Caco-2 (cell line): Measurements from ENCODE around the gene GPC5. TPM values are rescaled to one million over a fixed set of nuclear protein-coding genes. Genes with fewer than 3 reads are reported as not detected.

Experiments used
- BruUV-seq: library from RNA; stranded (reverse); fragments of 400-500 nt; replicated peaks from 2 replicates; lab custom pipeline; 2021; lab: Mats Ljungman, UMichigan
- CTCF ChIA-PET: fragments of 300-600 bp; sonication (Branson Sonifier 250); formaldehyde crosslinking; loops from one replicate; lab custom pipeline; 2022; ENCODE audit warnings: antibody characterized with exemption; lab: Charles Lee
- POLR2A ChIA-PET: fragments of 300-600 bp; sonication (Branson Sonifier 250); formaldehyde crosslinking; loops from one replicate; lab custom pipeline; 2022; ENCODE audit warnings: antibody characterized with exemption; lab: Charles Lee
- DNase-seq, 2 experiments: peaks; one replicate each; pipeline versions ENCODE4 v3.0.0 to v3.0.0-alpha.2; 2020 to 2022
- H3K27me3 ChIP-seq: replicated peaks from 2 replicates; pipeline ENCODE4 v1.6.0; 2011; ENCODE audit warnings: low read length; ENCODE audit not compliant: control insufficient read depth, insufficient read depth
- H3K36me3 ChIP-seq: 2 replicates; pipeline ENCODE4 v1.5.1; 2011; ENCODE audit warnings: low read length; ENCODE audit not compliant: control insufficient read depth, insufficient read depth
- H3K4me1 ChIP-seq: fragments of 250-450 bp; sonication (Bioruptor Pico); 2 replicates; pipeline ENCODE4 v1.5.1; 2020; ENCODE audit warnings: mild to moderate bottlenecking
- H3K4me3 ChIP-seq: 2 replicates; pipeline ENCODE4 v1.5.1; 2011; ENCODE audit warnings: low read depth, mild to moderate bottlenecking, control low read depth, low read length
- H3K9me3 ChIP-seq: fragments of 250-450 bp; sonication (Bioruptor Pico); 2 replicates; pipeline ENCODE4 v1.5.1; 2020; ENCODE audit warnings: mild to moderate bottlenecking, moderate library complexity
- H3K27ac Mint-ChIP-seq: one replicate; pipeline ENCODE4 v1.8.0; 2022; ENCODE audit warnings: mixed read lengths; ENCODE audit not compliant: unreplicated experiment
- H3K27me3 Mint-ChIP-seq: one replicate; pipeline ENCODE4 v1.8.0; 2022; ENCODE audit warnings: mixed read lengths; ENCODE audit not compliant: insufficient read depth, unreplicated experiment
- H3K36me3 Mint-ChIP-seq: one replicate; pipeline ENCODE4 v1.8.0; 2022; ENCODE audit warnings: mild to moderate bottlenecking, mixed read lengths; ENCODE audit not compliant: insufficient read depth, unreplicated experiment
- H3K4me1 Mint-ChIP-seq: one replicate; pipeline ENCODE4 v1.8.0; 2022; ENCODE audit warnings: low read depth, mixed read lengths; ENCODE audit not compliant: unreplicated experiment
- H3K4me3 Mint-ChIP-seq: one replicate; pipeline ENCODE4 v1.8.0; 2022; ENCODE audit warnings: mild to moderate bottlenecking, moderate library complexity, mixed read lengths; ENCODE audit not compliant: unreplicated experiment
- H3K9me3 Mint-ChIP-seq: one replicate; pipeline ENCODE4 v1.8.0; 2022; ENCODE audit warnings: mixed read lengths; ENCODE audit not compliant: unreplicated experiment
- CTCF ChIP-seq, 2 experiments: fragments of 200-600 bp in 1 of 2; IDR thresholded peaks; 1 replicate in 1 of 2; 2 replicates in 1 of 2; pipeline versions ENCODE4 v1.5.1 to v1.8.0; 2011 to 2022; ENCODE audit warnings: antibody characterized with exemption in 1 of 2, control low read depth in 1 of 2, inconsistent platforms in 1 of 2, low read depth in 1 of 2, low read length in 1 of 2, mild to moderate bottlenecking in 1 of 2, moderate library complexity in 1 of 2; ENCODE audit not compliant: insufficient read depth in 1 of 2, severe bottlenecking in 1 of 2, unreplicated experiment in 1 of 2
- intact Hi-C: fragments of 100-400 bp; cut with micrococcal nuclease; formaldehyde crosslinking; loops from one replicate; pipeline ENCODE4 v1.10.0; 2022; ENCODE audit not compliant: unreplicated experiment
- total RNA-seq: library from RNA; stranded (reverse); gene quantifications from 2 replicates; pipeline ENCODE4 v1.2.3, GENCODE V29; 2022

The GPC5 gene
- total RNA-seq, 1 experiment from 2014 or later, result 4.1 TPM

GRCh38 chr13:91771229-91771628 is 372.8 kb downstream of the GPC5 start:
- no peaks in the 10 kb centered on the region for H3K36me3 Mint-ChIP-seq
- DNase-seq, result no peak
- peaks cover 65% of the 10 kb centered on the region for H3K4me1 ChIP-seq
- no TSS peak for BruUV-seq
- H3K27me3 Mint-ChIP-seq, result no peaks in the 10 kb centered on the region
- peaks cover 30% of the 10 kb centered on the region for H3K4me1 Mint-ChIP-seq
- H3K27ac Mint-ChIP-seq, result no peak overlapping the region
- CTCF ChIA-PET, result no interaction called here
- no peak overlapping the region for H3K4me3 Mint-ChIP-seq
- TF ChIP-seq CTCF (IDR thresholded peaks at IDR 0.05; ENCODE audit: insufficient read depth in 1 of 2, low read depth in 1 of 2, low read length in 1 of 2, severe bottlenecking in 1 of 2, unreplicated experiment in 1 of 2), result no peak
- H3K4me3 ChIP-seq, result no peak overlapping the region
- POLR2A ChIA-PET, result no interaction called here
- no peaks in the 10 kb centered on the region for H3K9me3 ChIP-seq
- H3K27me3 ChIP-seq, result no peaks in the 10 kb centered on the region
- peaks cover 14% of the 10 kb centered on the region for H3K9me3 Mint-ChIP-seq
- H3K36me3 ChIP-seq, result no peaks in the 10 kb centered on the region
- intact Hi-C loops, result no loop called here

GRCh38 chr13:91773591-91774227 is 375.3 kb downstream of the GPC5 start:
- peaks cover 27% of the 10 kb centered on the region for H3K4me1 Mint-ChIP-seq

GRCh38 chr13:91774397-91774796 is 376.0 kb downstream of the GPC5 start:
- Mint-ChIP-seq H3K27me3 (no peaks in the 10 kb centered on the region), H3K9me3 (peaks cover 14% of the 10 kb centered on the region), H3K27ac (no peak overlapping the region), H3K4me3 (no peak overlapping the region), H3K36me3 (no peaks in the 10 kb centered on the region), H3K4me1 (peaks cover 24% of the 10 kb centered on the region)
- ChIA-PET CTCF (no interaction called here), POLR2A (no interaction called here)
- Histone ChIP-seq H3K4me3 (no peak overlapping the region), H3K36me3 (no peaks in the 10 kb centered on the region), H3K9me3 (no peaks in the 10 kb centered on the region), H3K27me3 (no peaks in the 10 kb centered on the region), H3K4me1 (peaks cover 49% of the 10 kb centered on the region)
- BruUV-seq, result no TSS peak
- TF ChIP-seq CTCF (IDR thresholded peaks at IDR 0.05; ENCODE audit: insufficient read depth in 1 of 2, low read depth in 1 of 2, low read length in 1 of 2, severe bottlenecking in 1 of 2, unreplicated experiment in 1 of 2), result no peak
- intact Hi-C loops, result no loop called here
- peak in 1 of 2 experiments; percentile 43 for DNase-seq

More at GRCh38 chr13:91773591-91774227, 375.3 kb downstream of the GPC5 start:
- no TSS peak for BruUV-seq
- Mint-ChIP-seq H3K36me3 (no peaks in the 10 kb centered on the region), H3K9me3 (peaks cover 14% of the 10 kb centered on the region), H3K27ac (no peak overlapping the region), H3K27me3 (no peaks in the 10 kb centered on the region), H3K4me3 (no peak overlapping the region)
- POLR2A ChIA-PET, result no interaction called here
- H3K4me3 ChIP-seq, result no peak overlapping the region
- no peaks in the 10 kb centered on the region for H3K9me3 ChIP-seq
- intact Hi-C loops, result no loop called here
- CTCF ChIA-PET, result no interaction called here
- no peak for TF ChIP-seq CTCF (IDR thresholded peaks at IDR 0.05; ENCODE audit: insufficient read depth in 1 of 2, low read depth in 1 of 2, low read length in 1 of 2, severe bottlenecking in 1 of 2, unreplicated experiment in 1 of 2)
- no peak for DNase-seq
- no peaks in the 10 kb centered on the region for H3K27me3 ChIP-seq
- no peaks in the 10 kb centered on the region for H3K36me3 ChIP-seq
- peaks cover 54% of the 10 kb centered on the region for H3K4me1 ChIP-seq
